ENCODE measurements around the gene EGLN2.
A peak's percentile ranks its signal among the peaks of the same experiment; 100 is the strongest.
"Not testable (repeated sequence)": the region's sequence is repeated elsewhere in the genome, so short reads cannot be mapped to it uniquely, and the experiment has no call there.

Gene EGLN2

GRCh38 chr19:40819479-40820234 is 20.7 kb downstream of the EGLN2 start:
- TF ChIP-seq, protein P1, sequence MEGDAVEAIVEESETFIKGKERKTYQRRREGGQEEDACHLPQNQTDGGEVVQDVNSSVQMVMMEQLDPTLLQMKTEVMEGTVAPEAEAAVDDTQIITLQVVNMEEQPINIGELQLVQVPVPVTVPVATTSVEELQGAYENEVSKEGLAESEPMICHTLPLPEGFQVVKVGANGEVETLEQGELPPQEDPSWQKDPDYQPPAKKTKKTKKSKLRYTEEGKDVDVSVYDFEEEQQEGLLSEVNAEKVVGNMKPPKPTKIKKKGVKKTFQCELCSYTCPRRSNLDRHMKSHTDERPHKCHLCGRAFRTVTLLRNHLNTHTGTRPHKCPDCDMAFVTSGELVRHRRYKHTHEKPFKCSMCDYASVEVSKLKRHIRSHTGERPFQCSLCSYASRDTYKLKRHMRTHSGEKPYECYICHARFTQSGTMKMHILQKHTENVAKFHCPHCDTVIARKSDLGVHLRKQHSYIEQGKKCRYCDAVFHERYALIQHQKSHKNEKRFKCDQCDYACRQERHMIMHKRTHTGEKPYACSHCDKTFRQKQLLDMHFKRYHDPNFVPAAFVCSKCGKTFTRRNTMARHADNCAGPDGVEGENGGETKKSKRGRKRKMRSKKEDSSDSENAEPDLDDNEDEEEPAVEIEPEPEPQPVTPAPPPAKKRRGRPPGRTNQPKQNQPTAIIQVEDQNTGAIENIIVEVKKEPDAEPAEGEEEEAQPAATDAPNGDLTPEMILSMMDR (IDR thresholded peaks at IDR 0.05; ENCODE audit: low read depth, low read length) = peak; percentile 70

DNA sequence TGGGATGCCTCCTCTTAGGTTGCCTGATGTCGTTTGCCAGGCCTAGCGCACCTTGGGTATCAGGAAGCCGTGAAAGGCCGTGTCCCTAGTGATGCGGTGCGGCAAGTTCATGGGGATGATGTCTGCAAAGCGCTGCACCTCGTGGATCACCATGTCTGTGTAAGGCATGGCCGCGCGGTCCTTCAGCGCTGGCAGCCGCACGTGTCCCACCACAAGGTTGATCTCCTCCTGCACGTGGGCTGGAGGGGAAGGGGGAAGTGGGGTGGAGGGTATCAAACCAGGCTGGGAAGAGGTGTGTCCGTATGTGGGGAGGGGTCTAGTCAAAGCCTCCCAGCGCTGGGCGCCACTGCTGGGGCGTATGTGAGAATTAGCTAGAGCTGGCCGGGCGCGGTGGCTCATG is 23.2 kb downstream of the EGLN2 start:
- H3K4me3 ChIP-seq (ENCODE audit: low read depth, low read length) = no peak overlapping the region
- in situ Hi-C loops (cut with HindIII; ENCODE audit: low sequenced_read_pairs) = no loop called here
- TF ChIP-seq, protein P1 (IDR thresholded peaks at IDR 0.05; ENCODE audit: low read depth, low read length) = no peak
- DNase-seq (ENCODE audit: low read depth, low spot score) = no peak

More at GRCh38 chr19:40819479-40820234, 20.7 kb downstream of the EGLN2 start:
- in situ Hi-C loops (cut with HindIII; ENCODE audit: low sequenced_read_pairs); H3K4me3 ChIP-seq (ENCODE audit: low read depth, low read length): not testable (repeated sequence)
- peak; percentile 29 for DNase-seq (ENCODE audit: low read depth, low spot score)

DNA sequence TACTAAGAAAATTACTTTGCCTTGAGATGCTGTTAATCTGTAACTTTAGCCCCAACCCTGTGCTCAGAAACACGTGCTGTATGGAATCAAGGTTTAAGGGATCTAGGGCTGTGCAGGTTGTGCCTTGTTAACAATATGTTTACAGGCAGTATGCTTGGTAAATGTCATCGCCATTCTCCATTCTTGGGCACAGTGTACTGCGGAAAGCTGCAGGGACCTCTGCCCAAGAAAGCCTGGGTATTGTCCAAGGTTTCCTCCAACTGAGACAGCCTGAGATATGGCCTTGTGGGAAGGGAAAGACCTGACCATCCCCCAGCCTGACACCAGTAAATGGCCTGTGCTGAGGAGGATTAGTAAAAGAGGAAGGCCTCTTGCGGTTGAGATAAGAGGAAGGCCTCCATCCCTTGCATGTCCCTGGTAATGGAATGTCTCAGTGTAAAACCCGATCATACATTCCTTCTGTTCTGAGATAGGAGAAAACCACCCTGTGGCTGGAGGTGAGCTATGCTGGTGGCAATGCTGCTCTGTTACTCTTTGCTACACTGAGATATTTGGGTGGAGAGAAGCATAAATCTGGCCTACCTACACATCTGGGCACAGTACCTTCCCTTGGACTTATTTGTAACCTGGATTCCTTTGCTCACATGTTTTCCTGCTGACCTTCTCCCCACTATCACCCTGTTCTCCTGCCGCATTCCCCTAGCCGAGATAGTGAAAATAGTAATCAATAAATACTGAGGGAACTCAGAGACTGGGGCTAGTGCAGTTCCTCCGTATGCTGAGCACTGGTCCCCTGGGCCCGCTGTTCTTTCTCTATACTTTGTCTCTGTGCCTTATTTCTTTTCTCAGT is 23.9 kb downstream of the EGLN2 start:
- in situ Hi-C loops (cut with HindIII; ENCODE audit: low sequenced_read_pairs); H3K4me3 ChIP-seq (ENCODE audit: low read depth, low read length); DNase-seq (ENCODE audit: low read depth, low spot score): not testable (repeated sequence)

DNA sequence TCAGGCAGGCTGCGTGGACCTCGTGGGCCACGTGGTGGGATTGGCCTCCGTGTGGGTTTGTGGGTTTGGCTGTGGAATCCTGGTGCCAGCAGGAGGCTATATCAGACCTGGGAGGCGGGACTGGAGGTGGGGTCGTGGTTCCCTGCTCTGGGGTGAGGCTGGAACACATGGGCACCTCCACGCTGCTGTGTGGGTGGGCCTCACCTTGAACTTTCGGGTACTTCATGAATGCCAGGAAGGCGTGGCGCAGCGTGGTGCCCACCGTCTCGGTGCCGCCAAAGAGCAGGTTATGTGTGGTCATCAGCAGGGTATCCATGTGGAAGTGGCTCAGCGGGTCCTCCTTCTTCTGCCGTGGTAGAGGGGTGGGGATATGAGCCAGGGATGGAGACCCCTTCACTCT is 25.9 kb downstream of the EGLN2 start:
- H3K4me3 ChIP-seq (ENCODE audit: low read depth, low read length); in situ Hi-C loops (cut with HindIII; ENCODE audit: low sequenced_read_pairs); DNase-seq (ENCODE audit: low read depth, low spot score): not testable (repeated sequence)

GRCh38 chr19:40825460-40826095 is 26.6 kb downstream of the EGLN2 start:
- DNase-seq (ENCODE audit: low read depth, low spot score); H3K4me3 ChIP-seq (ENCODE audit: low read depth, low read length); in situ Hi-C loops (cut with HindIII; ENCODE audit: low sequenced_read_pairs): not testable (repeated sequence)

- in situ Hi-C loops (cut with HindIII; ENCODE audit: low sequenced_read_pairs); DNase-seq (ENCODE audit: low read depth, low spot score); H3K4me3 ChIP-seq (ENCODE audit: low read depth, low read length): not testable (repeated sequence)
These were observed 27.3 kb downstream of the EGLN2 start for GRCh38 chr19:40826312-40826698.

- DNase-seq (ENCODE audit: low read depth, low spot score); in situ Hi-C loops (cut with HindIII; ENCODE audit: low sequenced_read_pairs); H3K4me3 ChIP-seq (ENCODE audit: low read depth, low read length): not testable (repeated sequence)
These were observed 27.9 kb downstream of the EGLN2 start for GRCh38 chr19:40826699-40827385.

- no peak for DNase-seq (ENCODE audit: low read depth, low spot score)
- TF ChIP-seq, protein P1 (IDR thresholded peaks at IDR 0.05; ENCODE audit: low read depth, low read length) = no peak
- H3K4me3 ChIP-seq (ENCODE audit: low read depth, low read length) = no peak overlapping the region
- in situ Hi-C loops (cut with HindIII; ENCODE audit: low sequenced_read_pairs) = no loop called here
These were observed 28.6 kb downstream of the EGLN2 start for GRCh38 chr19:40827386-40828247.

Data from astrocyte of the spinal cord (primary cell).